Measurements from ENCODE around the gene PKMYT1. TPM values are rescaled to one million over a fixed set of nuclear protein-coding genes. Genes with fewer than 3 reads are reported as not detected.

The PKMYT1 gene
- total RNA-seq, 2 experiments from 2014 or later: 104 to 195 TPM

- ChIA-PET CTCF (ENCODE audit: unreplicated experiment) (no interaction called here), POLR2A (no interaction called here)
- Histone ChIP-seq H3K79me2 (ENCODE audit: insufficient read depth, low read depth, low read length) (no peaks in the 10 kb centered on the region), H3K9me2 (ENCODE audit: insufficient read depth, low read length) (no peaks in the 10 kb centered on the region), H4K20me1 (ENCODE audit: insufficient read depth, low read length) (no peaks in the 10 kb centered on the region), H3K4me2 (ENCODE audit: low read length) (no peak overlapping the region), H3K4me3 (ENCODE audit: low read depth, low read length, poor library complexity, severe bottlenecking) (no peak overlapping the region), H3K9me3 (ENCODE audit: low read length) (no peaks in the 10 kb centered on the region), H2AFZ (ENCODE audit: low read length) (no peak overlapping the region), H3K4me1 (ENCODE audit: insufficient read depth, low read length, poor library complexity, severe bottlenecking) (peaks cover 9% of the 10 kb centered on the region), H3K36me3 (ENCODE audit: insufficient read depth, low read length) (no peaks in the 10 kb centered on the region), H3K27ac (ENCODE audit: low read depth, low read length, poor library complexity, severe bottlenecking) (no peak overlapping the region)
- DNase-seq (ENCODE audit: low spot score): no peak
- TF ChIP-seq CTCF (conservative IDR thresholded peaks at IDR 0.05; ENCODE audit: low read length): no peak
- no peak for TF ChIP-seq EZH2phosphoT487 (IDR thresholded peaks at IDR 0.05; ENCODE audit: borderline replicate concordance, low read depth, low read length)
- intact Hi-C loops (cut with micrococcal nuclease; ENCODE audit: unreplicated experiment): no loop called here
- BruUV-seq (replicated peaks): no TSS peak
These were observed 33.3 kb upstream of the PKMYT1 start for GRCh38 chr16:3013491-3013951.

GRCh38 chr16:3012828-3013420 is 32.7 kb upstream of the PKMYT1 start, which contains the start of gene CLDN9:
Gene CLDN9, plus strand, starts transcription at chr16:3012923. Its CDS starts 440 bp downstream, at chr16:3013363.
- POLR2A ChIA-PET: no interaction called here
- no peak for DNase-seq (ENCODE audit: low spot score)
- H3K4me2 ChIP-seq (ENCODE audit: low read length): no peak within 1 kb of the TSS
- no peaks in the 10 kb centered on the region for H3K9me3 ChIP-seq (ENCODE audit: low read length)
- H3K79me2 ChIP-seq (ENCODE audit: insufficient read depth, low read depth, low read length): no peaks in the 10 kb centered on the region
- H4K20me1 ChIP-seq (ENCODE audit: insufficient read depth, low read length): no peaks in the 10 kb centered on the region
- intact Hi-C loops (cut with micrococcal nuclease; ENCODE audit: unreplicated experiment): no loop called here
- CTCF ChIA-PET (ENCODE audit: unreplicated experiment): no interaction called here
- no peak within 1 kb of the TSS for H2AFZ ChIP-seq (ENCODE audit: low read length)
- no peaks in the 10 kb centered on the region for H3K9me2 ChIP-seq (ENCODE audit: insufficient read depth, low read length)
- H3K4me3 ChIP-seq (ENCODE audit: low read depth, low read length, poor library complexity, severe bottlenecking): no peak within 1 kb of the TSS
- H3K27ac ChIP-seq (ENCODE audit: low read depth, low read length, poor library complexity, severe bottlenecking): no peak within 1 kb of the TSS
- H3K4me1 ChIP-seq (ENCODE audit: insufficient read depth, low read length, poor library complexity, severe bottlenecking): peaks cover 11% of the 10 kb centered on the region
- TF ChIP-seq EZH2phosphoT487 (IDR thresholded peaks at IDR 0.05; ENCODE audit: borderline replicate concordance, low read depth, low read length) (no peak), CTCF (conservative IDR thresholded peaks at IDR 0.05; ENCODE audit: low read length) (no peak)
- no peaks in the 10 kb centered on the region for H3K36me3 ChIP-seq (ENCODE audit: insufficient read depth, low read length)
- no TSS peak for BruUV-seq (replicated peaks)

- Histone ChIP-seq H4K20me1 (ENCODE audit: insufficient read depth, low read length) (no peaks in the 10 kb centered on the region), H3K4me2 (ENCODE audit: low read length) (no peak overlapping the region), H3K9me3 (ENCODE audit: low read length) (no peaks in the 10 kb centered on the region), H3K4me1 (ENCODE audit: insufficient read depth, low read length, poor library complexity, severe bottlenecking) (peaks cover 15% of the 10 kb centered on the region), H3K4me3 (ENCODE audit: low read depth, low read length, poor library complexity, severe bottlenecking) (no peak overlapping the region), H3K79me2 (ENCODE audit: insufficient read depth, low read depth, low read length) (no peaks in the 10 kb centered on the region), H3K9me2 (ENCODE audit: insufficient read depth, low read length) (no peaks in the 10 kb centered on the region), H2AFZ (ENCODE audit: low read length) (no peak overlapping the region), H3K36me3 (ENCODE audit: insufficient read depth, low read length) (no peaks in the 10 kb centered on the region), H3K27ac (ENCODE audit: low read depth, low read length, poor library complexity, severe bottlenecking) (no peak overlapping the region)
- no TSS peak for BruUV-seq (replicated peaks)
- ChIA-PET POLR2A (no interaction called here), CTCF (ENCODE audit: unreplicated experiment) (no interaction called here)
- TF ChIP-seq CTCF (conservative IDR thresholded peaks at IDR 0.05; ENCODE audit: low read length) (no peak), EZH2phosphoT487 (IDR thresholded peaks at IDR 0.05; ENCODE audit: borderline replicate concordance, low read depth, low read length) (no peak)
- intact Hi-C loops (cut with micrococcal nuclease; ENCODE audit: unreplicated experiment): no loop called here
- DNase-seq (ENCODE audit: low spot score): no peak
These were observed 32.0 kb upstream of the PKMYT1 start for GRCh38 chr16:3012246-3012645.
